ENCODE measurements around the gene NIPAL3.

- TF ChIP-seq CTCF (conservative IDR thresholded peaks at IDR 0.05; ENCODE audit: low read length) (no peak), EZH2phosphoT487 (IDR thresholded peaks at IDR 0.05; ENCODE audit: borderline replicate concordance, low read depth, low read length) (no peak)
These were observed 25.9 kb downstream of the NIPAL3 start for GRCh38 chr1:24441480-24441879.
